NCI-H2196 treated with DMSO at 0.1 percent for 48 hours (cell line): ENCODE results near the gene SURF1.

ENCODE experiments used
- DNase-seq: peaks from one replicate; lab custom pipeline; 2025; ENCODE audit not compliant: unreplicated experiment; lab: John Stamatoyannopoulos, UW

The SURF1 gene

DNA sequence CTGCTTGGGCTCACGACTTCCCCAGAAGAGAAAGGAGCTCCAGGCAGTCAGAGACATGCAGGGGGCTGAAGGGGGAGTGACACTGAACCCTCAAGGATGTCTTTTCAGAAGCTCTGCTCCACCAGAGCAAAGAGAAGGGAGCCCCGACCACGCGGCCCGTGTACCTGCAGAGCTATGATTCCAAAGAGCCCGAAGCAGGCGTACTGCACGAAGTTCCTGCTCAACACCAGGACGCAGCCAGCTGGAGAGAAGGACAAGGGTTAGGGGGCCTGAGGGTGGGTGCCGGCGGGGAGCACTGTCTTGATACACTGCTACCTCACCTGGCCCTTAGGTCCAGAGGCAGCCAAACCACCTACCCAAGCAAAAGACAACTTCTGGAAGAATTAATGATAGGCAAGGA is 10.1 kb upstream of the SURF1 start:
- no peak for DNase-seq

GRCh38 chr9:133362359-133363044 is 6.2 kb upstream of the SURF1 start:
- no peak for DNase-seq

DNA sequence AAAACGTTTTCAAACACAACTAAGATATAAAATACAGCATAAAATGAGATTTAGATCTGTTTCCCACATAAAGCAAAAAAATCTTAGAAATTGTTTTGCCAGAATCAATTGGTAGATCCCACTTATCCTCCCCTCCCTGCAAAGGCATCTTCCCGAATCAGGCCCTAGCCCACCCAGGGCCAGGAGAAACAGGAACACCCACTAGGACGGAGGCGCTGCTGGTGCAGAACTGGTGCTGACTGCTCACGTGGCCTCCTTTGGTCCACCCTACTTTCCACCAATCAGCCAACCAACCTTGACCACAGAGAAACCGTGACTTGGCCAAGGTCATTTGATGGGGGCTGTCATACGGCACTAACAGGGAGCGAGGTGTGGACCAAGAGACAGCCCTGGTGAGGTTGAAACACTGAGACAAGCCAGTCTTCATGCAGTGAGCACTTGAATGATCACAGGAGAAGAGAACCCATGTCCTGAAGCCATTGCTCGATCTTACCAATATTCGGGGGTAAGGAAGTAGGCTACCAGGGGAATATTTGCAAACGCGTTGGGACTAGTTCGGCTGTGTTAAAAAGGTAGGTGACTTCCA is 5.3 kb upstream of the SURF1 start:
- no peak for DNase-seq

DNA sequence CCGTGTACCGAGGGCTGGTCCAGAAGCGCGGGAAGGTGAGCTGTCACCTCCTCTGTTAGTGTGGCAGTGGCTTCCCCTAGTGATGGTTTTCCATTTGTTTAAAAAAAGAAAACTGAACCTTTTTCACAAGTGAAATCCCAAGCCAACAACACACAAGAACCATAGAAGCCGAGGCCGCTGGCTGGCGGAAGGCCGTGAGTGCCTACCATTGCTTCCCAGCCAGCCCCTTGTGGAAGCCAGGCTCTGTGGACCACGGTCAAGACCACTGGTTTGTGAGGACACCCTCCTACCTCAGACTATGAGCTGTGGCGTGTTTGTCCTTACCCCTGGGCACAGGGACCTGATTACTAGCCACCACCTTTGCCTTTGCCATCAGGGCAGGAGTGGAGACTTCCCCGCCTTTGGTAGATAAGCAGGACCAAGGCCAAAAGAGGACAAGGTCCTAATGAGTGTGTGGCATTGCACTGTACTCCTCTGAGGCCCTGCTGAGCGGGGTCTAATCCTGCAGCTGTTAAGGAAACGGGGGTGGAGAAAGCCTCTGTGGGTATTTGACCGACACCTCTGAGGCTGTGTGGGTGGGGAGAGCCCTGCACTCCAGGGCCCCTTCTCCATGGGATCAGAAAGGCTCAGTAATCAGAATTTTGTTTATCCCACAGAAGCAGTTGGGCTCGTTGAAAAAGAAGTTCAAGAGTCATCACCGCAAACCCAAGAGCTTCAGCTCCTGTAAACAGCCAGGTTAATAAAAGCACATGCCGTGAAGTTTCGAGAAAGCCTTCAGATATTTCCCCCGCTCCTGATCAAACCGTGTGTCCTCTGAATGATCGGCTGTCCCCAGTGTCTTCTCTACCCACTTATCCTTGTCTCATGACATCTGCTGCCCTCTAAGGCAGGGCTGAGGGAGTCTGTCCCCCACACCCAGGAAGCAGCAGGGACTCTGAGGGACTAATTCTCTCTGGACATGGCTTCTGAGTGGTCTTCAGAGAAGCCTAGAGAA is 4.4 kb upstream of the SURF1 start:
- no peak for DNase-seq

GRCh38 chr9:133359399-133360175 is 3.3 kb upstream of the SURF1 start:
- no peak for DNase-seq

GRCh38 chr9:133357656-133358055 is 1.4 kb upstream of the SURF1 start:
- DNase-seq = no peak

DNA sequence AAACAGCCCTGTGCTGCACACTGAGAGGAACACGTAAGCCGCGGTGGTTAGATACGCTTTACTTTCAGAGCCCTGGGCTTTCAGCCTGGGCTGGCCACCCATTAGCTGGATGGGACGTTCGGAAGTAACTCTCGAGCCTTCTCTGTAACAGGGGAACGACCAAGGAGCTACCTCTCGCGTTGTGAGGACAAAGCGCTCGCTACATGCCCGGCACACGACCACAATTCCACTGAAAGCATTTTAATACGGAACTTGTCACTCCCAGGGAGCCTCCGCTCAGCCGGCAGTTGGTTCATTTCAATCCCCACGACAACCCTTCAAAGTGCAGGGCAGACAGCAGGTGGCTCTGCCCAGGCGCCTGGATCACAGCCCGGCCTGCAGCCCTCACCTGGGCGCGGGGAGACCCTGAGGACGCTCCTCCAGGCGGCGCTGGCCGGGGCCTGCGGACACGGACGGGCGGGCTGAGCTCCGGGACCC is 368 bp downstream of the SURF1 start:
- DNase-seq = no peak

GRCh38 chr9:133354766-133355165 is 1.5 kb downstream of the SURF1 start:
- DNase-seq = no peak

DNA sequence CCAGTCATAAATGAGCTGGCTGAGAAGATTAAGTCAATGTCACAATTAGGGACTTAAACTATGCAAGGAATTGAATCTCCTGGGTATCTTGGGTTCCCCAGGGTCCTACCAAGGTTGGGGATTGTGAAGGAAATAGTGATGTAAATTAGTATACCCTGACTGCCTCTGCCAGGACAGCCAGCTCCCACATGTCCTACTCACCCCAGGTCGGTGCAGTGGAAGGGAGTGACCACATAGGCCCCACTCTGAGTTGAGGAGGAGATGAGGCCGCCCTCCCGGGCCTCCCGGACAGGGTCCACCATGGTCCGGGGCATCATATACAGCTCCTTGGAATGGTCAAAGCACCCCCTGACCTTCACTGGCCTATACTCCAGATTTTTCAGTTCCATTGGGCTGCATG is 2.7 kb downstream of the SURF1 start:
- no peak for DNase-seq

- DNase-seq = no peak
These were observed 3.5 kb downstream of the SURF1 start for GRCh38 chr9:133352635-133353340.

DNA sequence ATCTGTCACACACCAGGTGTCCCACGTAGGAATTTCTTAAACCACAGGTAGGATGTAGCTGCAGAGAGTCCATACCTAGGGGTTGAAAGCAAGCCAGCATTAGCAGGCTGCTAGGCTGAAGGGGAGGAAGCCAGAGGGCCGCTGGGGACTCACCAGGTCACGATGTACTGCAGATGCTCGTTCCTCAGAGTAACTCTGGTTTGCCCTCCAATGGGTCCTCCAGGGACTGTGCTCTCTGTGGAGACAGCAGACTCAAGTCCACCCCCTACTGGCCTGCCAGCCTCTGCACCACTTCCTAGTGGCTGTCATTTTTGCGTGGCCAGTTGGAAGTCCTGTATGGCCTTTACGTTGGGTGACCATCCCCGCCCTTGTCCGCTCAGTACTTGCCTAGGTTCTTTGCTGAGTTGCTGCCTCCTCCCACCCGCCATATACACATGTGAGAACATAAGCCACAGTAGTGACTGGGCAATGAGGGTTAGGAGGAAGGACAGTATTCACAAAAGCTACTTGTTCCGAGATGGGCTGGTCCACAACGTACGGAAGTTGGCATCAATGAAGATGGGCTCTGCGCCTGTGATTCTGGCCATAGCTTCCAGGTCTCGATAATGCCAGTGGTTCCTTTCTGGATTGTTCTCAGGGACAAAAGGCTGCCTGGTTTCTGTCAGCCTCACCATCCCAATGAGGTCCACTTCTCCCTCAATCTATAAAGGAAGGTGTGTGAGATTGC is 4.2 kb downstream of the SURF1 start:
- DNase-seq = no peak

GRCh38 chr9:133351526-133351907 is 4.8 kb downstream of the SURF1 start:
- DNase-seq = no peak

DNA sequence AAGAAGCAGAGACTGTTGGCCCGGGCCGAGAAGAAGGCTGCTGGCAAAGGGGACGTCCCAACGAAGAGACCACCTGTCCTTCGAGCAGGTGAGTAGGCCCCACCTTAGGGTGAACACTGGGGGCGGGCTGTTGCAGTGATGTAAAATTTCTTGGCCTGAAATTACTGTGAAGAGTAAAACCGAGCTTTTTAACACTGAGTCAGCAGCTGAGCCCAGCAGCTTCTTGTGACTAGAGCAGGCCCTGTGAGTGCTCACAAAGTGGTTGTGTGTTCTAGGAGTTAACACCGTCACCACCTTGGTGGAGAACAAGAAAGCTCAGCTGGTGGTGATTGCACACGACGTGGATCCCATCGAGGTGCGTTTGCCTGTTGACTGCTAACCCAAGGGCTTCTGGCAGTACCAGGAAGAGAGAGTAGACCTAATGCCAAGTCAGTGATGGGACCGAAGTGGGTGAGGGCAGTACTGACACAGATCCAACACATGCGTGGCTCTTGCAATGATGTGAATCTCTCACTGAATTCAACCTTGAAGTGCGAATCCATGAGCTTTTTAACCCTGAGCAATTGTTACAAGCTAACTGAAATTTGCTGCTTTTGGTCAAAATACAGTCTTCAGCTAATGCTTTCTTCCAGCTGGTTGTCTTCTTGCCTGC is 6.2 kb downstream of the SURF1 start:
- no peak for DNase-seq

DNA sequence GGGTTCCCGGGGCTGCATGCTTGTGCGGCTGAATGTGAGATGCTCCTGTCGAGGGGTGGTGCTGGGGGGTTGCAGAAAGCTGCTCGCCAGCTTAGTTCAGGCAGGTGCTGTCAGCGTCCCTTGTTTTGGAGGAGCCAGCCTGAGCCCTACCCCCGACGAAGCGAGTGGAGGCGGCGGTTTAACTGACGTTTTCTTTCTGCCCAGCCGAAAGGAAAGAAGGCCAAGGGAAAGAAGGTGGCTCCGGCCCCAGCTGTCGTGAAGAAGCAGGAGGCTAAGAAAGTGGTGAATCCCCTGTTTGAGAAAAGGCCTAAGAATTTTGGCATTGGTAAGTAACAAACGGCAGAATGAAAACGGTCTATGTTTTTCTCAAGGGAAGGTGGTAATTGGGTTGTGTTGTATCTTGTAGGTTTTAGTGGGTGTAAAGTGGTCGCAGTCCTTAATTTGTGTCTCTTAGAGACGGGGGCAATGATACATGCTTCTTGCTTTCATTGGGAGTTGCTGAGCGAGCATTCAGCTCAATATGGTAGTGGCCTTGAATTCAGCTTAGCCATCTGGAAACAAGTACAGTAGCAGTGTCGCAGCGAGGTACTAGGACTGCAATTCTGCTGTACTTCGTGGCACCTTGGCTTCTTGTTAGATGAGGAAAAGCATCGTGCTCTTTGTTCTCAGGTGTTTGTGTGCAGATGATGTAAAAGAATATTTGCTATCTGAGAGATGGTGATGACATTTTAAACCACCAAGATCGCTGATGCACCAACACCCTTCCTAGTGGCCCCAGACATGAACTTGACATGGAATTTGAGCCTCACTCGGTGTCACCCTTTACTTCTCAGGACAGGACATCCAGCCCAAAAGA is 7.3 kb downstream of the SURF1 start:
- no peak for DNase-seq

- peak; percentile 89 for DNase-seq
These were observed 8.1 kb downstream of the SURF1 start, which contains the start of the genes MED22 and RPL7A for GRCh38 chr9:133347985-133348717. Gene MED22, minus strand, starts transcription at chr9:133348131. Its CDS starts 1,469 bp downstream, at chr9:133346662. Gene RPL7A, plus strand, starts transcription at chr9:133348218. Its CDS starts 26 bp downstream, at chr9:133348244.

GRCh38 chr9:133347515-133347984 is 8.7 kb downstream of the SURF1 start:
- DNase-seq = no peak
